Erythroblast (primary cell): Measurements from ENCODE around the gene ATM.

Experiments used
- GATA1 ChIP-seq: IDR thresholded peaks from 2 replicates; pipeline ENCODE4 v1.6.1; 2011; ENCODE audit warnings: low read depth, mild to moderate bottlenecking, control low read depth, low read length, moderate library complexity
- POLR2A ChIP-seq: IDR thresholded peaks from 2 replicates; pipeline ENCODE4 v1.6.1; 2011; ENCODE audit warnings: mild to moderate bottlenecking, low read length

DNA sequence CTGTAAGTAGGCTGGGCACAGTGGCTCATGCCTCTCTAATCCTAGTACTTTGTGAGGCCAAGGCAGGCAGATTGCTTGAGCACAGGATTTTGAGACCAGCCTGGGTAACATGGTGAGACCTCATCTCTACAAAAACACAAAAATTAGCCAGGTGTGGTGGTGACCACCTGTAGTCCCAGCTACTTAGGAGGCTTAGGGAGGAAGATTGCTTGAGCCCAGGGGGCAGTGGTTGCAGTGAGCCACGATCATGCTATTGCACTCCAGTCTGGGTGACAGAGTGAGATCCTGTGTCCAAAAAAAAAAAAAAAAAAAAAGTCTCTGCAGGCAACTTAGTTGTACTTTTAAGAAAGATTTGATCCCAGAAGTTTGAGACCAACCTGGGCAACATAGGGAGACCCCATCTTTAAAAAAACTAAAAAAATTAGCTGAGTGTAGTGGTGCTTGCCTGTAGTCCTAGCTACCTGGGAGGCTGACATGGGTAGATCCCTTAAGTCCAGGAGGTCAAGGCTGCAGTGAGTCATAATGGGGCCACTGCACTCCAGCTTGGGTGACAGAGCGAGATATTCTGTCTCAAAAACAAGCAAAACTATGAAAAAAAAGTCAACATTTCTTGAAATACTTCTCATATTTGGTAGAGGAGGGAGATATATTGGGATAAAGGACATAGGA, 10.5 kb downstream of the ATM start:
- TF ChIP-seq POLR2A (no peak), GATA1 (no peak)
